Peyer's patch (tissue), 4 donors: ENCODE results near the gene TOM1L1.

Experiments
- CTCF ChIP-seq, 6 experiments: fragments of 450-650 bp in 4 of 6; fragments of 200-600 bp in 2 of 6; sonication (generic) in 1 of 6; IDR thresholded peaks; one replicate each; pipeline ENCODE4 v1.5.1; 2017 to 2019; ENCODE audit warnings: antibody characterized with exemption in 6 of 6, mild to moderate bottlenecking in 3 of 6, moderate library complexity in 1 of 6
- POLR2A ChIP-seq, 2 donors: fragments of 450-650 bp; IDR thresholded peaks; one replicate each; pipeline ENCODE4 v1.5.1; 2017; ENCODE audit warnings: antibody characterized with exemption in 2 of 2, mild to moderate bottlenecking in 2 of 2, moderate library complexity in 2 of 2

GRCh38 chr17:54898576-54898975 is 2.1 kb upstream of the TOM1L1 start:
- TF ChIP-seq CTCF (IDR thresholded peaks at IDR 0.05) (no peak), POLR2A (IDR thresholded peaks at IDR 0.05) (no peak)
